ENCODE data around the gene RORB.

The RORB gene

GRCh38 chr9:74598874-74599273, 101.7 kb downstream of the RORB start:
- no peak for DNase-seq (ENCODE audit: low read depth)

GRCh38 chr9:74609671-74610405, 112.7 kb downstream of the RORB start:
- DNase-seq (ENCODE audit: low read depth) = no peak

GRCh38 chr9:74610523-74611061, 113.5 kb downstream of the RORB start:
- DNase-seq (ENCODE audit: low read depth) = no peak

GRCh38 chr9:74630228-74630627, 133.1 kb downstream of the RORB start:
- DNase-seq (ENCODE audit: low read depth) = no peak

GRCh38 chr9:74639112-74639511, 142.0 kb downstream of the RORB start:
- DNase-seq (ENCODE audit: low read depth) = no peak

- DNase-seq (ENCODE audit: low read depth) = no peak
Measured at GRCh38 chr9:74642376-74642775, 145.2 kb downstream of the RORB start.

GRCh38 chr9:74643303-74643923, 146.3 kb downstream of the RORB start:
- DNase-seq (ENCODE audit: low read depth) = no peak

GRCh38 chr9:74644023-74644422, 146.9 kb downstream of the RORB start:
- DNase-seq (ENCODE audit: low read depth) = no peak

- DNase-seq (ENCODE audit: low read depth) = no peak
Measured at GRCh38 chr9:74645007-74645639, 148.0 kb downstream of the RORB start.

GRCh38 chr9:74653410-74654080, 156.4 kb downstream of the RORB start:
- no peak for DNase-seq (ENCODE audit: low read depth)

- DNase-seq (ENCODE audit: low read depth) = no peak
Measured at GRCh38 chr9:74662674-74663073, 165.5 kb downstream of the RORB start.

- DNase-seq (ENCODE audit: low read depth) = no peak
Measured at GRCh38 chr9:74663439-74663838, 166.3 kb downstream of the RORB start.

- no peak for DNase-seq (ENCODE audit: low read depth)
Measured at GRCh38 chr9:74666625-74667316, 169.6 kb downstream of the RORB start.

GRCh38 chr9:74672237-74672636, 175.1 kb downstream of the RORB start:
- DNase-seq (ENCODE audit: low read depth) = no peak

- no peak for DNase-seq (ENCODE audit: low read depth)
Measured at GRCh38 chr9:74674077-74674476, 176.9 kb downstream of the RORB start.

- no peak for DNase-seq (ENCODE audit: low read depth)
Measured at GRCh38 chr9:74681906-74682305, 184.8 kb downstream of the RORB start.

GRCh38 chr9:74683322-74683721, 186.2 kb downstream of the RORB start:
- DNase-seq (ENCODE audit: low read depth) = no peak

- DNase-seq (ENCODE audit: low read depth) = no peak
Measured at GRCh38 chr9:74691058-74691457, 193.9 kb downstream of the RORB start.

GRCh38 chr9:74696520-74696919, 199.4 kb downstream of the RORB start:
- DNase-seq (ENCODE audit: low read depth) = no peak

GRCh38 chr9:74697535-74697934, 200.4 kb downstream of the RORB start:
- no peak for DNase-seq (ENCODE audit: low read depth)

- no peak for DNase-seq (ENCODE audit: low read depth)
Measured at GRCh38 chr9:74711341-74711740, 214.2 kb downstream of the RORB start.

GRCh38 chr9:74718709-74719108, 221.6 kb downstream of the RORB start:
- no peak for DNase-seq (ENCODE audit: low read depth)
